ENCODE results near the gene DAD1. TPM values are rescaled to one million over a fixed set of nuclear protein-coding genes. Genes with fewer than 3 reads are reported as not detected.
"Not testable (repeated sequence)": the region's sequence is repeated elsewhere in the genome, so short reads cannot be mapped to it uniquely, and the experiment has no call there.

The DAD1 gene
- 420 TPM for polyA plus RNA-seq

- Mint-ChIP-seq H3K27ac (peak within 1 kb of the TSS; percentile 94 to 100 (median 99)), H3K4me3 (peak within 1 kb of the TSS; percentile 91 to 100 (median 98)), H3K27me3 (no peaks in the 10 kb centered on the region), H3K9me3 (no peaks in the 10 kb centered on the region), H3K4me1 (peaks cover 25 to 43% (median 32%) of the 10 kb centered on the region in 3 donors), H3K36me3 (no peaks in the 10 kb centered on the region)
Observed at GRCh38 chr14:22589096-22589839, at the start of gene DAD1. Gene DAD1, minus strand, starts transcription at chr14:22589224. Its CDS starts 67 bp downstream, at chr14:22589157.

GRCh38 chr14:22635980-22636379 lies 47.0 kb upstream of the DAD1 start:
- not testable (repeated sequence) for H3K36me3 Mint-ChIP-seq, H3K4me1 Mint-ChIP-seq, H3K27me3 Mint-ChIP-seq

GRCh38 chr14:22634233-22634900 lies 45.3 kb upstream of the DAD1 start:
- no peaks in the 10 kb centered on the region for H3K4me1 Mint-ChIP-seq
- H3K27me3 Mint-ChIP-seq = peaks cover 13% of the 10 kb centered on the region
- no peak overlapping the region for H3K4me3 Mint-ChIP-seq
- no peak overlapping the region for H3K27ac Mint-ChIP-seq
- peaks cover 1 to 19% (median 15%) of the 10 kb centered on the region in 3 donors for H3K9me3 Mint-ChIP-seq
- H3K36me3 Mint-ChIP-seq = no peaks in the 10 kb centered on the region

More at GRCh38 chr14:22635980-22636379, 47.0 kb upstream of the DAD1 start:
- not testable (repeated sequence) for H3K9me3 Mint-ChIP-seq, H3K4me3 Mint-ChIP-seq, H3K27ac Mint-ChIP-seq

GRCh38 chr14:22630486-22630885 lies 41.5 kb upstream of the DAD1 start:
- Mint-ChIP-seq H3K36me3 (no peaks in the 10 kb centered on the region), H3K27ac (no peak overlapping the region), H3K4me3 (no peak overlapping the region), H3K9me3 (peaks cover 1 to 19% (median 15%) of the 10 kb centered on the region in 3 donors), H3K4me1 (no peaks in the 10 kb centered on the region), H3K27me3 (peaks cover 16% of the 10 kb centered on the region)

- Mint-ChIP-seq H3K27me3 (peaks cover 16% of the 10 kb centered on the region), H3K9me3 (peaks cover 1 to 19% (median 15%) of the 10 kb centered on the region in 3 donors), H3K27ac (no peak overlapping the region), H3K4me1 (no peaks in the 10 kb centered on the region), H3K36me3 (no peaks in the 10 kb centered on the region), H3K4me3 (no peak overlapping the region)
Observed at GRCh38 chr14:22630066-22630465, 41.0 kb upstream of the DAD1 start.

GRCh38 chr14:22629361-22629760 lies 40.3 kb upstream of the DAD1 start:
- Mint-ChIP-seq H3K4me3 (no peak overlapping the region), H3K36me3 (no peaks in the 10 kb centered on the region), H3K4me1 (peaks cover 0 to 2% (median 0%) of the 10 kb centered on the region in 3 donors), H3K9me3 (peaks cover 1 to 19% (median 15%) of the 10 kb centered on the region in 3 donors), H3K27me3 (peaks cover 16% of the 10 kb centered on the region), H3K27ac (no peak overlapping the region)

- Mint-ChIP-seq H3K27me3 (peaks cover 15% of the 10 kb centered on the region), H3K36me3 (no peaks in the 10 kb centered on the region), H3K27ac (no peak overlapping the region), H3K4me1 (peaks cover 0 to 2% (median 0%) of the 10 kb centered on the region in 3 donors), H3K9me3 (peaks cover 1 to 19% (median 15%) of the 10 kb centered on the region in 3 donors), H3K4me3 (no peak overlapping the region)
Observed at GRCh38 chr14:22627506-22628263, 38.7 kb upstream of the DAD1 start.

- H3K27ac Mint-ChIP-seq = no peak overlapping the region
Observed at GRCh38 chr14:22626590-22626989, 37.6 kb upstream of the DAD1 start.

GRCh38 chr14:22623047-22623446 lies 34.0 kb upstream of the DAD1 start:
- peaks cover 0 to 4% (median 0%) of the 10 kb centered on the region in 3 donors for H3K9me3 Mint-ChIP-seq
- H3K4me1 Mint-ChIP-seq = peaks cover 0 to 2% (median 0%) of the 10 kb centered on the region in 3 donors
- no peak overlapping the region for H3K4me3 Mint-ChIP-seq
- no peaks in the 10 kb centered on the region for H3K36me3 Mint-ChIP-seq
- no peak overlapping the region for H3K27ac Mint-ChIP-seq
- H3K27me3 Mint-ChIP-seq = peaks cover 4% of the 10 kb centered on the region

More at GRCh38 chr14:22626590-22626989, 37.6 kb upstream of the DAD1 start:
- H3K9me3 Mint-ChIP-seq = peaks cover 1 to 16% (median 11%) of the 10 kb centered on the region in 3 donors
- H3K4me3 Mint-ChIP-seq = no peak overlapping the region
- H3K27me3 Mint-ChIP-seq = peaks cover 8% of the 10 kb centered on the region
- peaks cover 0 to 2% (median 0%) of the 10 kb centered on the region in 3 donors for H3K4me1 Mint-ChIP-seq
- H3K36me3 Mint-ChIP-seq = no peaks in the 10 kb centered on the region

- Mint-ChIP-seq H3K4me3 (no peak overlapping the region), H3K27ac (no peak overlapping the region), H3K9me3 (peaks cover 0 to 4% (median 0%) of the 10 kb centered on the region in 3 donors), H3K27me3 (peaks cover 4% of the 10 kb centered on the region), H3K4me1 (peaks cover 0 to 2% (median 0%) of the 10 kb centered on the region in 3 donors), H3K36me3 (no peaks in the 10 kb centered on the region)
Observed at GRCh38 chr14:22622255-22622654, 33.2 kb upstream of the DAD1 start.

- H3K9me3 Mint-ChIP-seq, H3K27ac Mint-ChIP-seq, H3K36me3 Mint-ChIP-seq, H3K27me3 Mint-ChIP-seq, H3K4me1 Mint-ChIP-seq, H3K4me3 Mint-ChIP-seq: not testable (repeated sequence)
Observed at GRCh38 chr14:22615765-22616164, 26.7 kb upstream of the DAD1 start.

GRCh38 chr14:22614240-22614799 lies 25.3 kb upstream of the DAD1 start:
- Mint-ChIP-seq H3K27ac (no peak overlapping the region), H3K27me3 (no peaks in the 10 kb centered on the region), H3K9me3 (no peaks in the 10 kb centered on the region)

GRCh38 chr14:22613736-22614239 lies 24.8 kb upstream of the DAD1 start:
- Mint-ChIP-seq H3K27ac (peak overlapping the region in 1 of 3 donors; percentile 24), H3K9me3 (no peaks in the 10 kb centered on the region), H3K27me3 (no peaks in the 10 kb centered on the region)

More at GRCh38 chr14:22614240-22614799, 25.3 kb upstream of the DAD1 start:
- no peak overlapping the region for H3K4me3 Mint-ChIP-seq
- H3K4me1 Mint-ChIP-seq = peaks cover 0 to 1% (median 0%) of the 10 kb centered on the region in 3 donors
- peaks cover 8% of the 10 kb centered on the region for H3K36me3 Mint-ChIP-seq

GRCh38 chr14:22613106-22613695 lies 24.2 kb upstream of the DAD1 start:
- no peaks in the 10 kb centered on the region for H3K27me3 Mint-ChIP-seq
- H3K4me1 Mint-ChIP-seq = peaks cover 0 to 1% (median 0%) of the 10 kb centered on the region in 3 donors
- peak overlapping the region in 1 of 3 donors; percentile 24 for H3K27ac Mint-ChIP-seq
- H3K9me3 Mint-ChIP-seq = no peaks in the 10 kb centered on the region
- peaks cover 10% of the 10 kb centered on the region for H3K36me3 Mint-ChIP-seq
- no peak overlapping the region for H3K4me3 Mint-ChIP-seq

More at GRCh38 chr14:22613736-22614239, 24.8 kb upstream of the DAD1 start:
- H3K4me1 Mint-ChIP-seq = peaks cover 0 to 1% (median 0%) of the 10 kb centered on the region in 3 donors
- H3K36me3 Mint-ChIP-seq = peaks cover 8% of the 10 kb centered on the region
- H3K4me3 Mint-ChIP-seq = no peak overlapping the region
